Loucy (cell line): ENCODE data around the gene KRT86.

ENCODE experiments used
- EZH2phosphoT487 ChIP-seq: fragments of 200-600 bp; IDR thresholded peaks from 2 replicates; pipeline ENCODE4 v1.6.1; 2018; ENCODE audit warnings: antibody characterized with exemption, mild to moderate bottlenecking, moderate library complexity, borderline replicate concordance
- TF ChIP-seq, protein P1 (sequence below): fragments of 200-600 bp; sonication (generic); conservative IDR thresholded peaks from 2 replicates; pipeline ENCODE4 v1.5.1; 2014; ENCODE audit warnings: mild to moderate bottlenecking, antibody characterized with exemption, low read length

DNA sequence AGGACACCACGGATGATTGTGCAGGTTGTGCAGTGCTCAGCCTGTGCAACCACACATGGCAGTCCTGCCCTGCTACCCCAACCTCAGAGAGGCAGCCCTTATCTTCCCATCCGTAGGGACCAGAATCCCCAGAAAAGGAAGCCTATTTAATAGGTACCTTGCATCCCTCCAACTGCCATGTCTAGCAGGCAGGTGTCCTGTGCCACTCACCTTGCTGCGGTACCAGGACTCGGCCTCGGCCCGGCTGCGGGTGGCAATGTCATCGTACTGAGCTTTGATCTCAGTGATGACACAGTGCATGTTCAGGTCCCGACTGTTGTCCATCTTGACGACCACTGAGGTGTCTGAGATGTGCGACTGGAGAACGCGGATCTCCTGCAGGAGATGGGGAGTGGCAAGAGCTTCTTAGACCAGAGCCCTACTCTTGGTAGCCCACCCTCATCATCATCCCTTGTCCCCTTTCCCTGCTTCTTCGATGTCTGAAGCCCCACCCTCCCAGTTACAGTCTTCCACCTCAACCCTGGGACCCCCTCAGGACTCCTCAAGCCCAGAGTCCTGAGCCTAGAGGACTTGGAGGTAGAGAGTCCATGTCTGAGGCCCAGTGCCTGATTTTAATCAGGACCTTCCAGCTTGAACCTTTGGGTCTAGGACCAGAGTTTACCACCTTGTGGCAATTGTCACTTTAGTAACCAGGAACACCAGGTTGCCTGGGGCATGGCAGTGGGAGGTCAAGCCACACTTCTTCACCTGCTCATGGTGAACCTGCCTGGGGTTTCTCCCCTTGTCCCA lies 20.9 kb upstream of the KRT86 start:
- TF ChIP-seq, protein P1, sequence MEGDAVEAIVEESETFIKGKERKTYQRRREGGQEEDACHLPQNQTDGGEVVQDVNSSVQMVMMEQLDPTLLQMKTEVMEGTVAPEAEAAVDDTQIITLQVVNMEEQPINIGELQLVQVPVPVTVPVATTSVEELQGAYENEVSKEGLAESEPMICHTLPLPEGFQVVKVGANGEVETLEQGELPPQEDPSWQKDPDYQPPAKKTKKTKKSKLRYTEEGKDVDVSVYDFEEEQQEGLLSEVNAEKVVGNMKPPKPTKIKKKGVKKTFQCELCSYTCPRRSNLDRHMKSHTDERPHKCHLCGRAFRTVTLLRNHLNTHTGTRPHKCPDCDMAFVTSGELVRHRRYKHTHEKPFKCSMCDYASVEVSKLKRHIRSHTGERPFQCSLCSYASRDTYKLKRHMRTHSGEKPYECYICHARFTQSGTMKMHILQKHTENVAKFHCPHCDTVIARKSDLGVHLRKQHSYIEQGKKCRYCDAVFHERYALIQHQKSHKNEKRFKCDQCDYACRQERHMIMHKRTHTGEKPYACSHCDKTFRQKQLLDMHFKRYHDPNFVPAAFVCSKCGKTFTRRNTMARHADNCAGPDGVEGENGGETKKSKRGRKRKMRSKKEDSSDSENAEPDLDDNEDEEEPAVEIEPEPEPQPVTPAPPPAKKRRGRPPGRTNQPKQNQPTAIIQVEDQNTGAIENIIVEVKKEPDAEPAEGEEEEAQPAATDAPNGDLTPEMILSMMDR, result no peak
- TF ChIP-seq EZH2phosphoT487, result no peak
